ENCODE measurements around the gene ENAH.

The ENAH gene

GRCh38 chr1:225500624-225501192, 152.2 kb downstream of the ENAH start:
- DNase-seq (ENCODE audit: low read depth), result no peak
- H3K4me3 ChIP-seq (ENCODE audit: low read depth, low read length), result no peak overlapping the region
- in situ Hi-C loops (cut with HindIII; ENCODE audit: low sequenced_read_pairs), result no loop called here
- no peak for TF ChIP-seq CTCF (IDR thresholded peaks at IDR 0.05; ENCODE audit: low read depth, low read length, missing control alignments)

DNA sequence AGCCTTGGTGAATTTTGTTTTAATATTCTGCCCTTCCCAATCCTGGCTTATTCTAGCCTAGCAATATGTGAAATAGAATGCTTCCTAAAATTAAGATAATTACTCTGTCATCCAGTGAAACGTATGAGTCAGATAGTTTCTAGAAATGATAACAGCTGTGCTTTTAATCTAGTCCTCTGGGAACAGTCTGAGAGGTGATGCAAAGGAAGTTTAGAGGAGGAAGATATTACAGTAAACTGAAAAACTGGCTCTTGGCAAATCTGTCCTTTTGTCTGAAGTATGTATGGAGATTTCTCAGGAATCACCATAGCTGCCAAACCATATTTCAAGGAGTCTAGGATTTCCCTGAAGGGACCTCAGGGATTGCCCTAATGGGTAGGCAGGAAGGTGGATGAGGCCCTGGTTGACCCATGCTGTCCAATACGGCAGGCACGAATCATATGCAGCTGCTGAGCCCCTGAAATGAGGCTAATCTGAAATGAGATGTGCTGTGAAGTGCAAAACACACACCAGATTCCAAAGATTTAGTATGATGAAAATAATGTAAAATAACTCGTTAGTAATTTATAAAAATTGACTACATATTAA, 154.3 kb downstream of the ENAH start:
- DNase-seq (ENCODE audit: low read depth), result no peak
- in situ Hi-C loops (cut with HindIII; ENCODE audit: low sequenced_read_pairs), result no loop called here
- no peak overlapping the region for H3K4me3 ChIP-seq (ENCODE audit: low read depth, low read length)
- TF ChIP-seq CTCF (IDR thresholded peaks at IDR 0.05; ENCODE audit: low read depth, low read length, missing control alignments), result no peak

- no peak for DNase-seq (ENCODE audit: low read depth)
- no peak for TF ChIP-seq CTCF (IDR thresholded peaks at IDR 0.05; ENCODE audit: low read depth, low read length, missing control alignments)
- no peak overlapping the region for H3K4me3 ChIP-seq (ENCODE audit: low read depth, low read length)
- in situ Hi-C loops (cut with HindIII; ENCODE audit: low sequenced_read_pairs), result no loop called here
These were observed 158.0 kb downstream of the ENAH start for GRCh38 chr1:225494789-225495359.

- TF ChIP-seq CTCF (IDR thresholded peaks at IDR 0.05; ENCODE audit: low read depth, low read length, missing control alignments), result no peak
- no peak overlapping the region for H3K4me3 ChIP-seq (ENCODE audit: low read depth, low read length)
- DNase-seq (ENCODE audit: low read depth), result no peak
- in situ Hi-C loops (cut with HindIII; ENCODE audit: low sequenced_read_pairs), result no loop called here
These were observed 159.2 kb downstream of the ENAH start for GRCh38 chr1:225493591-225494246.

DNA sequence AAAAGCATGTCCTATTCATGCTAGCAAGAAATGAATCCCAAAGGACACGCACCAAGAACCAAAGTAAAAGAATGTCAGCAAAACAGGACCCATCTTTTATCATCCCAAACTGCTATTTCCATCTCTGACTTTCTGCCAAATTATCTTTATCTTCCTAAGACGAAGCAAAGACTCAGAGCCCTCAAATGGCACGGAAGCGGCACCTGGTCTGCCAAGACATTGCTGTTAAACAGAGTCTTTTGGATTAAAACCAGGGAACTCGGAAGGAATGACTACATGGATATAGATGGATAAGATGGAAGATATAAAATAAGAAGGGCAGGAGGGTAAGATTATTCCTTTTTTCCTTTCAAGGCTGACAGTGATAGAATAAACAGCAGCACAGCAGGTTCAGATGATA, 164.2 kb downstream of the ENAH start:
- TF ChIP-seq CTCF (IDR thresholded peaks at IDR 0.05; ENCODE audit: low read depth, low read length, missing control alignments), result no peak
- in situ Hi-C loops (cut with HindIII; ENCODE audit: low sequenced_read_pairs), result no loop called here
- no peak for DNase-seq (ENCODE audit: low read depth)
- no peak overlapping the region for H3K4me3 ChIP-seq (ENCODE audit: low read depth, low read length)

- H3K4me3 ChIP-seq (ENCODE audit: low read depth, low read length), result no peak overlapping the region
- in situ Hi-C loops (cut with HindIII; ENCODE audit: low sequenced_read_pairs), result no loop called here
- DNase-seq (ENCODE audit: low read depth), result no peak
- TF ChIP-seq CTCF (IDR thresholded peaks at IDR 0.05; ENCODE audit: low read depth, low read length, missing control alignments), result no peak
These were observed 166.1 kb downstream of the ENAH start for GRCh38 chr1:225486856-225487255.

Measured in astrocyte of the cerebellum (primary cell).